H9 (cell line): ENCODE data around the gene IRAG1. TPM values are rescaled to one million over a fixed set of nuclear protein-coding genes. Genes with fewer than 3 reads are reported as not detected.

Experiments used
- DNase-seq: peaks from one replicate; pipeline ENCODE4 v3.0.0-alpha.2; 2017
- H2AFZ ChIP-seq: one replicate; pipeline ENCODE4 v1.6.1; 2013; ENCODE audit warnings: mild to moderate bottlenecking, low read length, control low read depth, moderate library complexity
- H2AK5ac ChIP-seq: 2 replicates; pipeline ENCODE4 v1.6.1; 2013; ENCODE audit warnings: low read length, control low read depth, mixed read lengths; ENCODE audit not compliant: insufficient read length
- H2BK120ac ChIP-seq: one replicate; pipeline ENCODE4 v1.6.1; 2013; ENCODE audit warnings: low read depth, mild to moderate bottlenecking, low read length, control low read depth, inconsistent platforms; ENCODE audit not compliant: poor library complexity, severe bottlenecking
- H2BK12ac ChIP-seq: 2 replicates; pipeline ENCODE4 v1.6.1; 2013; ENCODE audit warnings: low read length, control low read depth, mixed read lengths, low read depth; ENCODE audit not compliant: insufficient read length
- H2BK15ac ChIP-seq: 2 replicates; pipeline ENCODE4 v1.6.1; 2013; ENCODE audit warnings: low read depth, low read length, control low read depth
- H2BK20ac ChIP-seq: one replicate; pipeline ENCODE4 v1.6.1; 2013; ENCODE audit warnings: low read depth, mild to moderate bottlenecking, low read length, control low read depth, inconsistent platforms; ENCODE audit not compliant: poor library complexity, severe bottlenecking
- H2BK5ac ChIP-seq: 2 replicates; pipeline ENCODE4 v1.6.1; 2013; ENCODE audit warnings: low read length, control low read depth, mixed read lengths; ENCODE audit not compliant: insufficient read length
- H3K14ac ChIP-seq: 2 replicates; pipeline ENCODE4 v1.6.1; 2013; ENCODE audit warnings: low read length, control low read depth; ENCODE audit not compliant: insufficient read depth
- H3K18ac ChIP-seq: 2 replicates; pipeline ENCODE4 v1.6.1; 2013; ENCODE audit warnings: low read depth, mild to moderate bottlenecking, mixed read lengths, low read length, control low read depth; ENCODE audit not compliant: insufficient read length
- H3K23ac ChIP-seq: 2 replicates; pipeline ENCODE4 v1.6.1; 2013; ENCODE audit warnings: low read length, control low read depth, mixed read lengths, low read depth; ENCODE audit not compliant: insufficient read length
- H3K23me2 ChIP-seq: 2 replicates; pipeline ENCODE4 v1.6.1; 2013; ENCODE audit warnings: low read depth, mild to moderate bottlenecking, mixed read lengths, low read length, control low read depth; ENCODE audit not compliant: insufficient read length, poor library complexity, severe bottlenecking
- H3K27ac ChIP-seq: 2 replicates; pipeline ENCODE4 v1.5.1; 2013; ENCODE audit warnings: low read length, control low read depth, mixed read lengths, low read depth; ENCODE audit not compliant: insufficient read length
- H3K27me3 ChIP-seq: 2 replicates; pipeline ENCODE4 v1.6.1; 2013; ENCODE audit warnings: low read length, control low read depth, inconsistent platforms; ENCODE audit not compliant: insufficient read depth
- H3K4ac ChIP-seq: 2 replicates; pipeline ENCODE4 v1.6.1; 2013; ENCODE audit warnings: low read depth, mild to moderate bottlenecking, control low read depth, inconsistent platforms, low read length, moderate library complexity
- H3K4me1 ChIP-seq: 2 replicates; pipeline ENCODE4 v1.6.1; 2013; ENCODE audit warnings: low read length, control low read depth, inconsistent platforms; ENCODE audit not compliant: insufficient read depth
- H3K4me2 ChIP-seq: 2 replicates; pipeline ENCODE4 v1.6.1; 2013; ENCODE audit warnings: low read length, control low read depth, mixed read lengths; ENCODE audit not compliant: insufficient read length, insufficient read depth
- H3K56ac ChIP-seq: 2 replicates; pipeline ENCODE4 v1.6.1; 2013; ENCODE audit warnings: low read depth, mild to moderate bottlenecking, mixed read lengths, low read length, control low read depth; ENCODE audit not compliant: insufficient read length
- H3K79me1 ChIP-seq: 2 replicates; pipeline ENCODE4 v1.6.1; 2013; ENCODE audit warnings: low read depth, mild to moderate bottlenecking, moderate library complexity, low read length, control low read depth, inconsistent platforms; ENCODE audit not compliant: insufficient read depth, poor library complexity, severe bottlenecking
- H3K79me2 ChIP-seq: 2 replicates; pipeline ENCODE4 v1.6.1; 2013; ENCODE audit warnings: low read length, control low read depth, inconsistent platforms; ENCODE audit not compliant: insufficient read depth
- H3K9ac ChIP-seq: 2 replicates; pipeline ENCODE4 v1.6.1; 2013; ENCODE audit warnings: low read length, control low read depth, mixed read lengths; ENCODE audit not compliant: insufficient read length; ENCODE audit errors: extremely low read depth
- H3K9me3 ChIP-seq: one replicate; pipeline ENCODE4 v1.6.1; 2013; ENCODE audit warnings: low read depth, low read length, inconsistent platforms; ENCODE audit not compliant: control insufficient read depth
- H3T11ph ChIP-seq: one replicate; pipeline ENCODE4 v1.6.1; 2013; ENCODE audit warnings: mild to moderate bottlenecking, low read length, control low read depth, inconsistent platforms
- H4K20me1 ChIP-seq: one replicate; pipeline ENCODE4 v1.6.1; 2013; ENCODE audit not compliant: control insufficient read depth, insufficient read length, insufficient read depth
- H4K5ac ChIP-seq: 2 replicates; pipeline ENCODE4 v1.6.1; 2013; ENCODE audit warnings: low read depth, mild to moderate bottlenecking, mixed read lengths, low read length, control low read depth; ENCODE audit not compliant: insufficient read length
- H4K8ac ChIP-seq: replicated peaks from 2 replicates; pipeline ENCODE4 v1.6.1; 2013; ENCODE audit warnings: low read length, control low read depth, mixed read lengths, low read depth; ENCODE audit not compliant: insufficient read length
- H4K91ac ChIP-seq: 2 replicates; pipeline ENCODE4 v1.6.1; 2013; ENCODE audit warnings: low read depth, mild to moderate bottlenecking, moderate library complexity, mixed read lengths, low read length, control low read depth; ENCODE audit not compliant: insufficient read length
- H3K27ac Mint-ChIP-seq, 3 experiments: 2 replicates in 2 of 3; 3 replicates in 1 of 3; pipeline ENCODE4 v1.8.0; 2020 to 2021; ENCODE audit warnings: mixed read lengths in 3 of 3, mild to moderate bottlenecking in 1 of 3, moderate library complexity in 1 of 3
- H3K27me3 Mint-ChIP-seq: 2 replicates; pipeline ENCODE4 v1.8.0; 2021; ENCODE audit warnings: low read depth, mild to moderate bottlenecking, moderate library complexity, mixed read lengths
- H3K36me3 Mint-ChIP-seq, 3 experiments: 2 replicates in 2 of 3; 3 replicates in 1 of 3; pipeline ENCODE4 v1.8.0; 2020 to 2021; ENCODE audit warnings: low read depth in 3 of 3, mixed read lengths in 3 of 3; ENCODE audit not compliant: insufficient read depth in 1 of 3
- H3K4me1 Mint-ChIP-seq, 2 experiments: 2 replicates each; pipeline ENCODE4 v1.8.0; 2020; ENCODE audit warnings: mixed read lengths in 2 of 2
- H3K4me3 Mint-ChIP-seq, 2 experiments: 2 replicates in 1 of 2; 3 replicates in 1 of 2; pipeline ENCODE4 v1.8.0; 2020 to 2021; ENCODE audit warnings: mild to moderate bottlenecking in 2 of 2, mixed read lengths in 2 of 2, moderate library complexity in 1 of 2
- H3K9me3 Mint-ChIP-seq, 2 experiments: 2 replicates in 1 of 2; 3 replicates in 1 of 2; pipeline ENCODE4 v1.8.0; 2020; ENCODE audit warnings: mild to moderate bottlenecking in 2 of 2, mixed read lengths in 2 of 2, moderate library complexity in 1 of 2
- WGBS: extraction: QIAGEN DNeasy Blood & Tissue Kit; methylation state at CpG from one replicate; pipeline ENCODE4 v1.1.7; 2013; ENCODE audit warnings: missing lambda C conversion rate, low lambda C conversion rate, mixed read lengths; ENCODE audit not compliant: insufficient read length; ENCODE audit errors: extremely low coverage; 5-methylcytosine and 5-hydroxymethylcytosine counted together
- total RNA-seq: library from RNA; stranded (reverse); gene quantifications from 2 replicates; pipeline ENCODE4 v1.2.1, GENCODE V29; 2021
- TF ChIP-seq, protein P1 (sequence below): fragments of 200-600 bp; sonication (generic); conservative IDR thresholded peaks from 3 replicates; pipeline ENCODE4 v1.8.0; 2021; ENCODE audit warnings: antibody characterized with exemption, mild to moderate bottlenecking

The IRAG1 gene
- total RNA-seq, 1 experiment from 2014 or later: 2.4 TPM

DNA sequence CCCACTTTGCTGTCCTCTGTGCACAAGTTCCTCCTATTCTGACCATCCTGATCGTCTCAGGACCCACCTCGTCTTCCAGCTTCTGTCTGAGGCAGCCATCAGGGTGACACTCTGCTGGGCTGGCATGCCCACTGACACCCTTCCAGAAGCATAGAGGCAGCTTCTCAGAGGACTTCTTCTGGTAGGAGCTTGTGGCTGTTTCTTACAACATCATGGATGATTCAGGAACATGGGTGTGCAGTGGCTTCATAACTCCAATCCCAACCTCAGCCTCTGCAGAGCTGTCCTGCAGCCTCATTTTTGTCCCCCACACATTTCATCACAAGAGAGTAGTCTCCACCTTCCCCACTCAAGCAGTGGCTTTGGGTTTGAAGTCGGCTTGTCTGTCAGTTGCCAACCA, 36.6 kb upstream of the IRAG1 start:
- Mint-ChIP-seq H3K9me3 (no peaks in the 10 kb centered on the region; a peak in 1 of 5 replicates), H3K36me3 (no peaks in the 10 kb centered on the region; a peak in 2 of 7 replicates), H3K27me3 (peaks cover 11% of the 10 kb centered on the region), H3K4me1 (peaks cover 10 to 13% of the 10 kb centered on the region in 2 experiments), H3K4me3 (no peak overlapping the region), H3K27ac (no peak overlapping the region)
- Histone ChIP-seq H4K5ac (no peak overlapping the region), H2BK5ac (no peak overlapping the region), H3K4me1 (no peaks in the 10 kb centered on the region; the same call in 1 of the 2 replicates), H3K23ac (no peak overlapping the region), H3K79me2 (no peaks in the 10 kb centered on the region), H3K27ac (no peak overlapping the region), H3K14ac (no peak overlapping the region), H2AK5ac (no peak overlapping the region), H4K20me1 (no peaks in the 10 kb centered on the region), H3K9me3 (no peaks in the 10 kb centered on the region), H2BK20ac (no peak overlapping the region), H3K18ac (no peak overlapping the region), H3K9ac (no peak overlapping the region), H3K23me2 (peaks cover 4% of the 10 kb centered on the region), H2BK15ac (no peak overlapping the region), H4K91ac (no peak overlapping the region), H3K4ac (no peak overlapping the region), H3K79me1 (no peaks in the 10 kb centered on the region), H2AFZ (no peak overlapping the region), H3K27me3 (no peaks in the 10 kb centered on the region), H2BK12ac (no peak overlapping the region), H3T11ph (no peak overlapping the region), H2BK120ac (no peak overlapping the region), H3K4me2 (no peak overlapping the region), H3K56ac (no peak overlapping the region), H4K8ac (no peak overlapping the region)
- DNase-seq: no peak
- no CpG with 5 or more reads among the region's 3 CpGs for WGBS
- TF ChIP-seq, protein P1, sequence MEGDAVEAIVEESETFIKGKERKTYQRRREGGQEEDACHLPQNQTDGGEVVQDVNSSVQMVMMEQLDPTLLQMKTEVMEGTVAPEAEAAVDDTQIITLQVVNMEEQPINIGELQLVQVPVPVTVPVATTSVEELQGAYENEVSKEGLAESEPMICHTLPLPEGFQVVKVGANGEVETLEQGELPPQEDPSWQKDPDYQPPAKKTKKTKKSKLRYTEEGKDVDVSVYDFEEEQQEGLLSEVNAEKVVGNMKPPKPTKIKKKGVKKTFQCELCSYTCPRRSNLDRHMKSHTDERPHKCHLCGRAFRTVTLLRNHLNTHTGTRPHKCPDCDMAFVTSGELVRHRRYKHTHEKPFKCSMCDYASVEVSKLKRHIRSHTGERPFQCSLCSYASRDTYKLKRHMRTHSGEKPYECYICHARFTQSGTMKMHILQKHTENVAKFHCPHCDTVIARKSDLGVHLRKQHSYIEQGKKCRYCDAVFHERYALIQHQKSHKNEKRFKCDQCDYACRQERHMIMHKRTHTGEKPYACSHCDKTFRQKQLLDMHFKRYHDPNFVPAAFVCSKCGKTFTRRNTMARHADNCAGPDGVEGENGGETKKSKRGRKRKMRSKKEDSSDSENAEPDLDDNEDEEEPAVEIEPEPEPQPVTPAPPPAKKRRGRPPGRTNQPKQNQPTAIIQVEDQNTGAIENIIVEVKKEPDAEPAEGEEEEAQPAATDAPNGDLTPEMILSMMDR: no peak
